ENCODE results near the gene LAX1. TPM values are rescaled to one million over a fixed set of nuclear protein-coding genes. Genes with fewer than 3 reads are reported as not detected.

The LAX1 gene
- polyA plus RNA-seq (2013, experiment 1 of 2) = not detected
- 0.01 TPM for polyA plus RNA-seq (2013, experiment 2 of 2)

GRCh38 chr1:203765029-203765837, at the start of gene LAX1:
LAX1 (plus strand) TSS chr1:203765183; CDS start chr1:203765566, 383 bp downstream.
- H3K4me3 ChIP-seq (ENCODE audit: insufficient read depth in 1 of 2, low read depth in 1 of 2, low read length in 2 of 2) = no peak within 1 kb of the TSS
- peaks cover 0 to 23% of the 10 kb centered on the region in 2 experiments for H3K27me3 ChIP-seq (ENCODE audit: control insufficient read depth in 1 of 2, insufficient read depth in 1 of 2, low read length in 2 of 2)
- no peak within 1 kb of the TSS for H2BK5ac ChIP-seq (ENCODE audit: low read depth, low read length, poor library complexity, severe bottlenecking)
- no peaks in the 10 kb centered on the region for H3K9me3 ChIP-seq (ENCODE audit: control insufficient read depth, low read length)
- H2BK12ac ChIP-seq (ENCODE audit: low read length in 2 of 2) = no peak within 1 kb of the TSS
- peak within 1 kb of the TSS in 1 of 2 experiments; percentile 14 for H3K23ac ChIP-seq (ENCODE audit: low read length in 2 of 2)
- WGBS = 84% methylated on average over 15 of the region's 16 CpGs
- H3K36me3 ChIP-seq (ENCODE audit: control insufficient read depth in 1 of 2, insufficient read depth in 2 of 2, low read depth in 1 of 2, low read length in 2 of 2) = no peaks in the 10 kb centered on the region
- no peak within 1 kb of the TSS for H2AFZ ChIP-seq (ENCODE audit: low read depth, low read length)
- H3K27ac ChIP-seq (ENCODE audit: low read length, poor library complexity, severe bottlenecking) = no peak within 1 kb of the TSS
- no peak within 1 kb of the TSS for H2BK120ac ChIP-seq (ENCODE audit: low read depth, low read length)
- no peak for DNase-seq
- H3K14ac ChIP-seq (ENCODE audit: low read length in 2 of 2) = no peak within 1 kb of the TSS
- H2AK5ac ChIP-seq (ENCODE audit: low read length, severe bottlenecking) = no peak within 1 kb of the TSS
- no peaks in the 10 kb centered on the region for H3K79me1 ChIP-seq (replicated peaks; ENCODE audit: low read length, poor library complexity, severe bottlenecking)
- no peak within 1 kb of the TSS for H3K4me2 ChIP-seq (ENCODE audit: low read length, poor library complexity, severe bottlenecking)
- no peak within 1 kb of the TSS for H3K4ac ChIP-seq (ENCODE audit: low read depth in 1 of 2, low read length in 2 of 2)
- H3K18ac ChIP-seq (ENCODE audit: low read depth in 1 of 2, low read length in 2 of 2) = no peak within 1 kb of the TSS
- H4K91ac ChIP-seq (ENCODE audit: low read length) = no peak within 1 kb of the TSS
- H3K9ac ChIP-seq (ENCODE audit: low read length) = no peak within 1 kb of the TSS
- H2BK15ac ChIP-seq (ENCODE audit: low read depth, poor library complexity, severe bottlenecking) = no peak within 1 kb of the TSS
- peaks cover 3% of the 10 kb centered on the region for H3K4me1 ChIP-seq (ENCODE audit: control insufficient read depth, insufficient read depth, low read depth, low read length)
- H4K8ac ChIP-seq (ENCODE audit: low read length) = no peak within 1 kb of the TSS

GRCh38 chr1:203717120-203717519, 47.9 kb upstream of the LAX1 start:
- Histone ChIP-seq H2AK5ac (ENCODE audit: low read length, severe bottlenecking) (no peak overlapping the region), H3K27ac (ENCODE audit: low read length, poor library complexity, severe bottlenecking) (no peak overlapping the region), H3K4me1 (ENCODE audit: control insufficient read depth, insufficient read depth, low read depth, low read length) (no peaks in the 10 kb centered on the region), H3K27me3 (ENCODE audit: control insufficient read depth in 1 of 2, insufficient read depth in 1 of 2, low read length in 2 of 2) (no peaks in the 10 kb centered on the region), H3K36me3 (ENCODE audit: control insufficient read depth in 1 of 2, insufficient read depth in 2 of 2, low read depth in 1 of 2, low read length in 2 of 2) (peaks cover 47 to 94% of the 10 kb centered on the region in 2 experiments), H2AFZ (ENCODE audit: low read depth, low read length) (no peak overlapping the region), H3K4ac (ENCODE audit: low read depth in 1 of 2, low read length in 2 of 2) (no peak overlapping the region), H2BK12ac (ENCODE audit: low read length in 2 of 2) (no peak overlapping the region), H4K91ac (ENCODE audit: low read length) (no peak overlapping the region), H3K9me3 (ENCODE audit: control insufficient read depth, low read length) (no peaks in the 10 kb centered on the region), H2BK15ac (ENCODE audit: low read depth, poor library complexity, severe bottlenecking) (no peak overlapping the region), H3K79me1 (replicated peaks; ENCODE audit: low read length, poor library complexity, severe bottlenecking) (peaks cover 2% of the 10 kb centered on the region), H3K18ac (ENCODE audit: low read depth in 1 of 2, low read length in 2 of 2) (no peak overlapping the region), H3K9ac (ENCODE audit: low read length) (no peak overlapping the region), H2BK120ac (ENCODE audit: low read depth, low read length) (no peak overlapping the region), H3K4me2 (ENCODE audit: low read length, poor library complexity, severe bottlenecking) (no peak overlapping the region), H3K23ac (ENCODE audit: low read length in 2 of 2) (no peak overlapping the region), H2BK5ac (ENCODE audit: low read depth, low read length, poor library complexity, severe bottlenecking) (no peak overlapping the region), H4K8ac (ENCODE audit: low read length) (no peak overlapping the region), H3K4me3 (ENCODE audit: insufficient read depth in 1 of 2, low read depth in 1 of 2, low read length in 2 of 2) (no peak overlapping the region), H3K14ac (ENCODE audit: low read length in 2 of 2) (no peak overlapping the region)
- 100% methylated on average over 1 of the region's 3 CpGs for WGBS
- no peak for DNase-seq

GRCh38 chr1:203720242-203720641, 44.7 kb upstream of the LAX1 start:
- Histone ChIP-seq H2BK5ac (ENCODE audit: low read depth, low read length, poor library complexity, severe bottlenecking) (no peak overlapping the region), H3K9me3 (ENCODE audit: control insufficient read depth, low read length) (no peaks in the 10 kb centered on the region), H3K27me3 (ENCODE audit: control insufficient read depth in 1 of 2, insufficient read depth in 1 of 2, low read length in 2 of 2) (no peaks in the 10 kb centered on the region), H3K23ac (ENCODE audit: low read length in 2 of 2) (no peak overlapping the region), H3K4me2 (ENCODE audit: low read length, poor library complexity, severe bottlenecking) (no peak overlapping the region), H3K9ac (ENCODE audit: low read length) (no peak overlapping the region), H3K18ac (ENCODE audit: low read depth in 1 of 2, low read length in 2 of 2) (no peak overlapping the region), H3K27ac (ENCODE audit: low read length, poor library complexity, severe bottlenecking) (no peak overlapping the region), H3K79me1 (replicated peaks; ENCODE audit: low read length, poor library complexity, severe bottlenecking) (peaks cover 2% of the 10 kb centered on the region), H2BK120ac (ENCODE audit: low read depth, low read length) (no peak overlapping the region), H3K36me3 (ENCODE audit: control insufficient read depth in 1 of 2, insufficient read depth in 2 of 2, low read depth in 1 of 2, low read length in 2 of 2) (peaks cover 39 to 91% of the 10 kb centered on the region in 2 experiments), H3K4me3 (ENCODE audit: insufficient read depth in 1 of 2, low read depth in 1 of 2, low read length in 2 of 2) (no peak overlapping the region), H2AFZ (ENCODE audit: low read depth, low read length) (no peak overlapping the region), H3K4ac (ENCODE audit: low read depth in 1 of 2, low read length in 2 of 2) (no peak overlapping the region), H2BK12ac (ENCODE audit: low read length in 2 of 2) (no peak overlapping the region), H2BK15ac (ENCODE audit: low read depth, poor library complexity, severe bottlenecking) (no peak overlapping the region), H3K14ac (ENCODE audit: low read length in 2 of 2) (no peak overlapping the region), H4K91ac (ENCODE audit: low read length) (no peak overlapping the region), H3K4me1 (ENCODE audit: control insufficient read depth, insufficient read depth, low read depth, low read length) (no peaks in the 10 kb centered on the region), H4K8ac (ENCODE audit: low read length) (no peak overlapping the region), H2AK5ac (ENCODE audit: low read length, severe bottlenecking) (no peak overlapping the region)
- WGBS = 90% methylated on average over 2 of the region's 3 CpGs
- DNase-seq = no peak

- no peak overlapping the region for H3K4ac ChIP-seq (ENCODE audit: low read depth in 1 of 2, low read length in 2 of 2)
- H2BK15ac ChIP-seq (ENCODE audit: low read depth, poor library complexity, severe bottlenecking) = no peak overlapping the region
- H2BK120ac ChIP-seq (ENCODE audit: low read depth, low read length) = no peak overlapping the region
- H2BK5ac ChIP-seq (ENCODE audit: low read depth, low read length, poor library complexity, severe bottlenecking) = no peak overlapping the region
- H3K27me3 ChIP-seq (ENCODE audit: control insufficient read depth in 1 of 2, insufficient read depth in 1 of 2, low read length in 2 of 2) = no peaks in the 10 kb centered on the region
- H3K4me1 ChIP-seq (ENCODE audit: control insufficient read depth, insufficient read depth, low read depth, low read length) = no peaks in the 10 kb centered on the region
- H3K23ac ChIP-seq (ENCODE audit: low read length in 2 of 2) = no peak overlapping the region
- no peaks in the 10 kb centered on the region for H3K9me3 ChIP-seq (ENCODE audit: control insufficient read depth, low read length)
- H3K36me3 ChIP-seq (ENCODE audit: control insufficient read depth in 1 of 2, insufficient read depth in 2 of 2, low read depth in 1 of 2, low read length in 2 of 2) = peaks cover 51 to 93% of the 10 kb centered on the region in 2 experiments
- H4K8ac ChIP-seq (ENCODE audit: low read length) = no peak overlapping the region
- no peak overlapping the region for H2AFZ ChIP-seq (ENCODE audit: low read depth, low read length)
- no peak overlapping the region for H4K91ac ChIP-seq (ENCODE audit: low read length)
- no peak overlapping the region for H3K27ac ChIP-seq (ENCODE audit: low read length, poor library complexity, severe bottlenecking)
- no peak overlapping the region for H3K14ac ChIP-seq (ENCODE audit: low read length in 2 of 2)
- H2AK5ac ChIP-seq (ENCODE audit: low read length, severe bottlenecking) = no peak overlapping the region
- no peak overlapping the region for H3K4me2 ChIP-seq (ENCODE audit: low read length, poor library complexity, severe bottlenecking)
- no peak overlapping the region for H3K18ac ChIP-seq (ENCODE audit: low read depth in 1 of 2, low read length in 2 of 2)
- H3K4me3 ChIP-seq (ENCODE audit: insufficient read depth in 1 of 2, low read depth in 1 of 2, low read length in 2 of 2) = no peak overlapping the region
- H2BK12ac ChIP-seq (ENCODE audit: low read length in 2 of 2) = no peak overlapping the region
- DNase-seq = no peak
- no peak overlapping the region for H3K9ac ChIP-seq (ENCODE audit: low read length)
- peaks cover 2% of the 10 kb centered on the region for H3K79me1 ChIP-seq (replicated peaks; ENCODE audit: low read length, poor library complexity, severe bottlenecking)
Observed at GRCh38 chr1:203722909-203723308, 42.1 kb upstream of the LAX1 start.

All from mesenchymal stem cell (in vitro differentiated cells and primary cell).